GM21381 (cell line): ENCODE data around the gene NRXN3.

Experiments used
- ATAC-seq: cut with Tn5 transposase; IDR thresholded peaks from one replicate; pipeline ENCODE4 v1.9.1; 2021; ENCODE audit warnings: mild to moderate bottlenecking, moderate library complexity; ENCODE audit not compliant: unreplicated experiment

NRXN3 gene

GRCh38 chr14:79037593-79037992 is 867.4 kb downstream of the NRXN3 start:
- ATAC-seq: no peak

- no peak for ATAC-seq
Observed at GRCh38 chr14:79040790-79041189, 870.6 kb downstream of the NRXN3 start.

GRCh38 chr14:79043194-79043889 is 873.2 kb downstream of the NRXN3 start:
- ATAC-seq: no peak

GRCh38 chr14:79044894-79045624 is 874.9 kb downstream of the NRXN3 start:
- ATAC-seq: no peak

- ATAC-seq: no peak
Observed at GRCh38 chr14:79050787-79051727, 880.9 kb downstream of the NRXN3 start.

- no peak for ATAC-seq
Observed at GRCh38 chr14:79051742-79052141, 881.6 kb downstream of the NRXN3 start.

GRCh38 chr14:79056879-79057278 is 886.7 kb downstream of the NRXN3 start:
- no peak for ATAC-seq

- ATAC-seq: no peak
Observed at GRCh38 chr14:79057333-79057732, 887.2 kb downstream of the NRXN3 start.

GRCh38 chr14:79062226-79062625 is 892.1 kb downstream of the NRXN3 start:
- ATAC-seq: no peak

GRCh38 chr14:79064214-79064613 is 894.0 kb downstream of the NRXN3 start:
- ATAC-seq: no peak

- no peak for ATAC-seq
Observed at GRCh38 chr14:79074510-79074909, 904.3 kb downstream of the NRXN3 start.

GRCh38 chr14:79076428-79076827 is 906.3 kb downstream of the NRXN3 start:
- no peak for ATAC-seq

- no peak for ATAC-seq
Observed at GRCh38 chr14:79077096-79077495, 906.9 kb downstream of the NRXN3 start.

- ATAC-seq: no peak
Observed at GRCh38 chr14:79080040-79080439, 909.9 kb downstream of the NRXN3 start.

- ATAC-seq: no peak
Observed at GRCh38 chr14:79082883-79083282, 912.7 kb downstream of the NRXN3 start.

GRCh38 chr14:79083356-79083755 is 913.2 kb downstream of the NRXN3 start:
- ATAC-seq: no peak

- ATAC-seq: no peak
Observed at GRCh38 chr14:79084861-79085260, 914.7 kb downstream of the NRXN3 start.

- no peak for ATAC-seq
Observed at GRCh38 chr14:79089576-79089975, 919.4 kb downstream of the NRXN3 start.

- no peak for ATAC-seq
Observed at GRCh38 chr14:79090641-79091180, 920.5 kb downstream of the NRXN3 start.

- no peak for ATAC-seq
Observed at GRCh38 chr14:79091381-79091963, 921.3 kb downstream of the NRXN3 start.

- ATAC-seq: no peak
Observed at GRCh38 chr14:79093531-79093930, 923.4 kb downstream of the NRXN3 start.
